Measurements from ENCODE around the gene OR2V2.

OR2V2 gene

DNA sequence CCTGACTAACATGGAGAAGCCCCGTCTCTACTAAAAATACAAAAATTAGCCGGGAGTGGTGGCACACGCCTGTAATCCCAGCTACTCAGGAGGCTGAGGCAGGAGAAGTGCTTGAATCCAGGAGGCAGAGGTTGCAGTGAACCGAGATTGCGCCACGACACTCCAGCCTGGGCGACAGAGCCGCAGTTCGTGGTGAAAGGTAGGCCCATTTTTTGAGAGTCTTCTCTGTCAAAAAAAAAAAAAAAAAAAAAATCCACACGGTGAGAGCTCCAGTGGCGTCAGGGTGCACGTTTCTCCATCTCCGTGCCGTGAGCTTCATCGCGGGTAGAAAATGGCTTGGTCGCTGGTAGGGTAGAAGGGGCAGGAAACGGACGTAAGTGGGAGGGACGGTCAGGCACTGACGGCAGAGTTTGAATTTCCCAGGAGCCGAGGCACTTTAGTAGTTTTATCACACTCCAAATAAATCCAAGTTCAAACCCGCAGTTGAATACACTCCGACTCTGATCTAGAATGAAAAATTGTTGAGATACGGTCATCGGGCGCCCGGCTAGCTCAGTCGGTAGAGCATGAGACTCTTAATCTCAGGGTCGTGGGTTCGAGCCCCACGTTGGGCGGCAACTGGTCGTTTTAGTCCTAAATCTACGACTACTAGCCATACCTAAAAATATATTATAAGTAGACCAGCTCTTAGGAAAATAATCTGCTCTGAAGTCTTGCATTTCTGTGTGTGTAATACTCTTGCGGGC is 60.0 kb downstream of the OR2V2 start:
- DNase-seq (ENCODE audit: low read depth): no peak

DNA sequence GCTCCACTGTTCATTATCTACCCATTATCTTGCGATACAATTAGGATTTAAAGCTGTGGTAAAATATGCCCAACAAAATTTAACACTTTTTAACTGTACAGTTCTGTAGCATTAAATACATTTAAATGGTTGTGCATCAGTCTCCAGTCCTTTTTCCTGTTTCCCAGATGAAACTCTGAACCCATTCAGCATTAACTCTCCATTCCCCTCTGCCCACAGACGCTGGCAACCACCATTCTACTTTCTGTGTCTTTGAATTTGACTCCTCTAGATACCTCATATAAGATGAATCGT is 60.5 kb downstream of the OR2V2 start:
- DNase-seq (ENCODE audit: low read depth): no peak
